ENCODE data around the gene EOLA1. TPM values are rescaled to one million over a fixed set of nuclear protein-coding genes. Genes with fewer than 3 reads are reported as not detected.
"Not testable (repeated sequence)": the region's sequence is repeated elsewhere in the genome, so short reads cannot be mapped to it uniquely, and the experiment has no call there.

Gene EOLA1
- polyA plus RNA-seq (ENCODE audit: insufficient read length in 3 of 3): 10 to 100 TPM; 18.3 to 23.0 (median 22.5) TPM

DNA sequence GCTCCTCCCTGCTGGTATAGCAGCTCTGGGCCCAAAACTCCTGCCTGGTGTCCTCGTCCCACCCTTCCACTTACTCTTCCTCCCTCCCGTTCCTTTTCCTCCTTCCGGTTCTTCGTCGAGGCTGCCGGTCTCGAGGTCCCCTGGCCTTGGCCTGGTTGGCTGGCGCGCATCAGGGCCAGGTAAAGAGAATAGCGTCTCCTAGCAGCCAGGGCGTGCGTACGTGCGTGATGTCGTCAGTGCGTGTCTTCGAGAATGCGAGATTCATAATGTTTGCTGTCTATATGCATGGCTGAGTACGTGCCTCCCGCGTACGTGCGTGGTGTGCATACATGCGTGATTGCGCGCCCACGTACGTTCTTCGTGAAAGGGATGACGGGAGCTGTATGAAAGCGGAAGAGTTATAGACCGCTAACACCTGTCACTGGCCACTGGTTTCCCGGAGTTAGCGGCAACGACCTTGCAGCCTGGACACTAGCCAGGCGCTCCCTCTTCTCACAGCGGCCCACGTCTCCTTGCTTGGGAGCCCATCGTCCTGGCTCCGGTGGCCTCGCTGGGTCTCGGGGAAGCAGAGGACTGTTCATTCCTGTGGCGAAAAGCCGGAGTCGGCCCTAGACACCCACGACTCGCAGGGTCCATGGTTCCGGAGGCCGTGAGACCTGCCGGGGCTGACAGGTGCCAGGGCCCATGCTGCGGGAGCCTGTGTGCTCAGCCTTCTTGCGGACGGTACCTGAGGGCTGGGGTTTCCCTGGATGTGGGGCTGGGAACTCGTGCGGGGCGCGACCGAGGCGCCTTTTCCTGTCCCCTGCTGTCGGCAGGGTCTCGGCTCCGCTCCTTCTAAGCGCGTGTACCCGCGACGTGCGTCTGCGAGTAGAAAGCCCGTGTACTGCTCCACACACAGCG, at the start of gene EOLA1:
Gene EOLA1 (plus strand): TSS at position 392 of the 900 bp plus-strand sequence. CDS start 4,619 bp downstream, outside the sequence.
- DNase-seq (ENCODE audit: low read depth in 3 of 3, low spot score in 2 of 3): peak; percentile 67 to 80 (median 69)

DNA sequence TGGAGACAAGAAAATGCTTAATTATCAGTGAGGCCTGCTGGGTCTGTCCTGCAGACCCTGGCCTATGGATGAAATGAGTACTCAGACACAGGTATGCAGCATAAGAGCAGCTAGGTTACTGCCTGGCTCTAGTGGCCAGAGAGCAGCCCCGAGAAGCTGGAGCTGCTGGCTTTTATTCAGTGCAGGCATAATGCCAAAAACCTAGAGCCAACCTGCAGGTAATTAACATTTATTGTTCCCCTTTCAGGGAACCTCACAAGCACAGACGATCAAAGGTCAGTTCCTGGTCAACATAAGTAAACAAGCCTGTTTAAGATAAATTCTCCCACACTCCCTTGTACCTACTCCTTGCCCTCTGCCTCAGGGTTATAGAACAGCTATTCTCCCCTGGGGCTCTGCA, 49.0 kb upstream of the EOLA1 start:
- DNase-seq (ENCODE audit: low read depth in 3 of 3, low spot score in 2 of 3): no peak

DNA sequence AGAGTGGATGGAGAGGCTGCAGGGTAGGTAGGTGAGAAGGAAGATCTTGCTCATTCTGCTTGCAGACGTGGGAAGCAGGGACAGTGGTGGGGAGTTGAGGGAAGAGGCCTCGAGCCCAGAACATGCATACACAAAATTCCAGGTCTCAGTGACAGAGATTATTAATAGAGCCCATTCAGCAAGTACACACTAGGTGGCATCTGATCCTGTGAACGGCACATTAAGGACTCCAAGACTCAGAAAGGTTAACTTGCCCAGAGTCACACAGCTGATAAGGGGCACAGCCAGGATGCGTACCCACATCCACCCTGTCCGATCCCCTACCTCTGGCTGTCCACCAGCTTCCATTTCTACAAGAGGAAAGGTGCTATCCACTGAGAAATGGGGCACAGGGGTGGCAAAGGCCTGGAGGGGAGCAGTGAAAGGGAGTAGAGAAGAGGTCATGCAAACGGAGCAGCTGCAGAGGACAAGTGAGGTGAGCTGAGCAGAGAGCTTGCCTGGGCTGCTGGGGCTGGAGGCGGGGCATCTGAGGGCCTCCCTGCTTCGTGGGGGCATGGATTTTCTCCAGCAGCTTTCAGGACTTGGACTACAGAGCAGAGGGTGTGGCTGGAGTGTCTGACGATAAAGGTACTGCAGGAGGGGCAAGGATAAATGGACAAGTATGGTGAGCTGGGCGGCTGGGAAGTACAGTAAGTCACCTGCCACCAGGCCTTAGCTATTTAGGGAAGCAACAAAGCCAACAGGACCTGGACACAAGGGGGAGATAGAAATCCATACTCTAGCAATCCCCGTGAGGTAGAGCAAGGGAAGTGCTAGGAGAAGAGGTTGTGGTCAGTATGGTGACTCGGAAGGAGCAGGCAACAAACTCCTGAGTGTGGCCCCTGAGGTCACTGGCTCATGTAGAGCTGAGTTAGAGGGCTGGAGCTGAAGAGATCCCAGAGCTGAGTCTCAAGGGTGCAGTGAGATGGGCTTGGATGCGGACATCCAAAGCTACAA, 46.9 kb upstream of the EOLA1 start:
- no peak for DNase-seq (ENCODE audit: low read depth in 3 of 3, low spot score in 2 of 3)

DNA sequence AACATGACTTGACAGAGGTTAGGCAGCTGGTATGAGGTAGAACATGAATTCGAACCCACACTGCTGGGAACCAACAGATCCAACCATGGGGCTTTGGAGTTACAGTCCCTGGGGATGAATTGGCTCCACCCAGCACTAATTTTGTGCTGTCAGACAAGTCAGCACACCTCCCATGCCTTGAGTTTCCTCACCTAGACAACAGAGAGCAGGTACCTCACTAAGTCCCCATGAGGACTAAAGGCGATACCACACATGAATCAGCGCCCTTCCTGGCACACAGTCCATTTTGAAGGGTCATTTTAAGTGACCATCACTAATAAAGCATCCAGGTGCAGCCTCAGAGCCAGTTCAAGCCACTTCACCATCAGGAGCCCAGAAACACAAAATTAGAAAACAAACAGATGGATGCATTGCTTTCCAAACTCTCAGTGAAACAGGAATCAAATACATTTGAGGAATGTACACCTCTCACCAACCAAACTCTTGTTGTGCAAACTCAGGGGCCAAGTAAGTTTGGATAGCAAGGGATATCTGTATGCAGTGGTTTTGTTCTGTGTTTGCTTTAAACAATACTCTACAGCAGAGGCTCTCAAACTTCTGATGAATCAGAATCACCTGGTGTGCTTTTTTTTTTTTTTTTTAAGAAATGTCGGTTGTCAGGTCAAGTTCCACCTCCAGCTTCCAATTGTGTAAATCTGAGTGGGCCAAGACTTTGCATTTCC, 45.8 kb upstream of the EOLA1 start:
- DNase-seq (ENCODE audit: low read depth in 3 of 3, low spot score in 2 of 3): no peak

DNA sequence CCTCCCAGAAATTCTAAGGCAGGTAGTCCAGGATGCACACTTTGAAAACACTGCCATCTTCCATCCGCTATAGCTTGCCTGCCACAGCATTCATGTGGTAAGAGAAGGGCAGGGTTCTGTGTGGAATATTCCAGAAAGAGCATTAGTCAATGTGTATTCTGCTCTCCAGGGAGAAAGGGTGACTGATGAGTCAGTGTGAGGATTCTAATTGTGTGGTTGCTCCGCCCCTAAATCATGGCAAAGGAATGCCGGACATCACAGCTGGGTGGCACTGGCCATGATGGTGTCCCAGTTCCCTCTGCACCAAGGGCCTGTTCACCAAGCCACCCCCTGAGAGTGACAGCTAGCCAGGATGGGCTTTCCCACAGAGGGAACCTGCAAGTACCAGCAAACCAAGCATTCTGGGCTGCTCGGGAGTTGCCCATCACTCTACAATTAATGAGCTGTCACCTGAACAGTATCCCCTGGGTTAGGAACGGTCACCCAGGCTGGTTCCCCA, 45.2 kb upstream of the EOLA1 start:
- no peak for DNase-seq (ENCODE audit: low read depth in 3 of 3, low spot score in 2 of 3)

DNA sequence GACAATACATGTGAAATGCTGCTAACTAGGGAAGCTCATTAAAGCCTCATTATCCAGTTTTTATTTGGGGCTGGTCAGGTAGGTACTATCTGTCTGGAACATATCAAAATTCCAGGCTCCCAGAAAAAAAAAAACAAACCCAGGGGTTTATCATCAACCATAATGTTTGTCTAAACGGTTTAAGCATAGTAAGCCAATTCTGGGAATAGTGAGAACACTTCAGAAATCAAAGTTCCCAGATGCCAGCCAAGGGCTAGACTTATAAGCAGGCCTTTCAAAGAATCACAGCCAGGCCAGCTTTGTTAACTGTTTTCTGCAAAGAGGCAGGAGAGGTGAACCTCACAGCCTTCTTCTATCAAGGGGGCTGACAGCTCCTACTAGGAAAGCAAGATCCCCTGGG, 43.8 kb upstream of the EOLA1 start:
- no peak for DNase-seq (ENCODE audit: low read depth in 3 of 3, low spot score in 2 of 3)

DNA sequence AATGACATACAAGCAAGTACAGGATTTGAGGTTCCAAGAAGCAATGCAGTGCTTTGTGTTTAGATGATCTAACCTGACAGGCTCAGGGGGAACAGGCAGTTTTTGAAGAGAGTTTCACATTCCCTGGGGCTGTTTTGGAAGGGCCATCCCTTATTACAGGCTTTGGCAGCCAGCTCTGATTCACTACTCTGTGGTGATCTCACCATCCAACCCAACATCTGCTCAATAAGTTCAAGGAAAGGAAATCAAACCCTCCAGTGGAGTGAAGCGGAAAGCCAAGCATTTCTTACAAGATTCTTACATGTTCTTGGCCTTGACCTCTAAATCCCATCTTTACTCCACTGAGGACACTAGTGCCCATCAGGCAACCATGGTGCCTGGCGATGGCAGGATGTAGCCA, 43.2 kb upstream of the EOLA1 start:
- DNase-seq (ENCODE audit: low read depth in 3 of 3, low spot score in 2 of 3): no peak

DNA sequence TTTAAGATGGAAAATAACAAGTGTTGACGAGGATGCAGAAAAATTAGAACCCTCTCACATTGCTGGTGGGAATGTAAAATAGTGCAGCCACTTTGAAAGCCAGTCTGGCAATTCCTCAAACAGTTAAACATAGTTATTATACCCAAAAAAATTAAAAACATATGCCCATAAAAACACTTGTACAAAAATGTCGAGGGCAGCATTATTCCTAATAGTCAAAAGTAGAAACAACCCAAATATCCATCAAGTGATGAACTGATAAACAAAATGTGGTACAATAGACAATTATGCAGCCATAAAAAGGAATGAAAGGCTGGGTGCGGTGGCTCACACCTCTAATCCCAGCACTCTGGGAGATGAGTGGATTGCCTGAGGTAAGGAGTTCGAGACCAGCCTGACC, 42.0 kb upstream of the EOLA1 start:
- DNase-seq (ENCODE audit: low read depth in 3 of 3, low spot score in 2 of 3): no peak

DNA sequence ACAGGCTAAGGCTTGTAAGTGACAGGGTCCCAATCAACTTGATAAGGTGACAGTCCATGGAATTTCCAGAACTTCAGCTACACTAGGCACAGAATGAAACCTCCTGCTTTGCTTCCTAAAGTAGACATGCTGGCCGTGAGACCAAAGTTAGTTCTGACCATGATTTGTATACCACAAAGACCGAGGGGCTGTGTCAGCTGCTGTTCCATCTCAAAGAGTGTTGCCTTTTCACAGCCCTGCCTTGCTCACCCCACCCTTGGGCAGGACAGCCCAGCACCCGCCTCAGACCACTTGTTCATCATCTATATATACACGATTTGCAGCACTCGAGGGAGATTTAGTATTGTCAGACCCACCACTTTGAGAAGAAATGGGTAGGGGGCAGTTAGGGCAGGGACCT, 41.0 kb upstream of the EOLA1 start:
- no peak for DNase-seq (ENCODE audit: low read depth in 3 of 3, low spot score in 2 of 3)

DNA sequence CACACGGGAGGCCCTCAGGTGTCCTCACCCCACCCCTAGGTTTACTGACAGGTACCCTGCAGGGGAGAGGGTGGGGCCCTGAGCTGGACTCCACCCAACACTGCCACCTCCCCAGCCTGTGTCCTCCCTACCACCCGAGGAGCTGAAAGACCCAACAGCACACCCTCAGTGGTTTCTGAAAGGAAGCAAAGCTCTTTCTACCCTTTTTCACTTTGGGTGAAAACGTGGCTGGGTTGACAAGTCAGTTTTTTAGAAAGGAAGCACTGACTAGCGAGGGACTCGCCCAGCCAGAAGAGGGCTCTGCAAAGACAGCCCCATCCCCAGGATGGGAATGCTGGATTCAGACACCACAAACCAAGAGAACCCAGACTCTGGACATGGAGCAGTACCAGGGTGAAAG, 37.9 kb upstream of the EOLA1 start:
- DNase-seq (ENCODE audit: low read depth in 3 of 3, low spot score in 2 of 3): not testable (repeated sequence)

DNA sequence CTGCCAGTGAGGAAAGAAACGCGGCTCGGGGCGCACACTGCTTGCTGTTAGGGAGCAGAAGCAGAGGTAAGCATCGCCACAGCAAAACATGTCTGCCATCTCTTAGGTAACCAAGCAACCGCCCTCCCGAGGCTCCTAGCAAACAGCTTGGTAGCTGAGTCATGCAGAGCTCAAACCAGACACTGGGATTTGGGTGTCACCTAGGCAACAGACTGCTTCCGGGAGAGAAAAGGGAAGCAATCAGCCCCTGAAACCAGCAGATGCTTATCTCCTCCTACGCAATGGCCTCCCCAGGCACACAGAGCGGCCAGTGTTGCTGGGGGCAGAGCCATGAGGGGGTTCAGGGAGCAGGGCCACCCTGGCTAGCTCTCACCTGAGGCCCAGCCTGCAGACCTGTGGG, 37.4 kb upstream of the EOLA1 start:
- not testable (repeated sequence) for DNase-seq (ENCODE audit: low read depth in 3 of 3, low spot score in 2 of 3)

DNA sequence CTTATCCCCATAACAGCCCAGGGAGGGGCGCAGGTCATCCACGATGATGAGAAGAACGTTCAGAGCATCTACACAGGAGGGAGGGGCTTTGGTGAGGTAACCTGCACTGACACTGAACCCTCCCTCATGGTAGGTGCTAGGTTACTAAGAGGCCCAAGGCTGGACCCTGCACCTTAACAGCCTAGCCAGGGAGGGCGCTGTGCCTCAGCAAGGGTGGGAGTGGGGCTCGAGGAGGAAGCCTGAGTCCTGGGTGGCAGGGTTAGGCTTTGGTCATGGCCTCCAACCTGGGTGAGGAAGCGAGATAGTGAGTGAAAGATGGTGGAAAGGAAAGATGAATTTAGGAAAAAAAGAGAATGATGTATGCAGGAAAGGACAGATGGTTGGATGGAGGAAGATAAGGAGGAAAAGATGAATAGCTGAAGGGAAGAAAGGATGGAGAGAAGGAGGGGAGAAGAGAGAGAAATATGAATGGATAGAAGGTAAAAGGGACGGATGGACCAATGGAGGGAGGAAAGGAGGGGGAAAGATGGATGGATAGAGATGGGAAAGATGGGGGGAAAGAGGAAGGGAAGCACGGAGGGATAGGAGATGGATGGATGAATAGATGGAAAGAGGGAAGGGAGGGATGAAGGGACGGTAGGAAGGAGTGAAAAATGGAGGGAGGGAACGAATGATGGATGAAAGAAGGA, 36.4 kb upstream of the EOLA1 start:
- DNase-seq (ENCODE audit: low read depth in 3 of 3, low spot score in 2 of 3): no peak

DNA sequence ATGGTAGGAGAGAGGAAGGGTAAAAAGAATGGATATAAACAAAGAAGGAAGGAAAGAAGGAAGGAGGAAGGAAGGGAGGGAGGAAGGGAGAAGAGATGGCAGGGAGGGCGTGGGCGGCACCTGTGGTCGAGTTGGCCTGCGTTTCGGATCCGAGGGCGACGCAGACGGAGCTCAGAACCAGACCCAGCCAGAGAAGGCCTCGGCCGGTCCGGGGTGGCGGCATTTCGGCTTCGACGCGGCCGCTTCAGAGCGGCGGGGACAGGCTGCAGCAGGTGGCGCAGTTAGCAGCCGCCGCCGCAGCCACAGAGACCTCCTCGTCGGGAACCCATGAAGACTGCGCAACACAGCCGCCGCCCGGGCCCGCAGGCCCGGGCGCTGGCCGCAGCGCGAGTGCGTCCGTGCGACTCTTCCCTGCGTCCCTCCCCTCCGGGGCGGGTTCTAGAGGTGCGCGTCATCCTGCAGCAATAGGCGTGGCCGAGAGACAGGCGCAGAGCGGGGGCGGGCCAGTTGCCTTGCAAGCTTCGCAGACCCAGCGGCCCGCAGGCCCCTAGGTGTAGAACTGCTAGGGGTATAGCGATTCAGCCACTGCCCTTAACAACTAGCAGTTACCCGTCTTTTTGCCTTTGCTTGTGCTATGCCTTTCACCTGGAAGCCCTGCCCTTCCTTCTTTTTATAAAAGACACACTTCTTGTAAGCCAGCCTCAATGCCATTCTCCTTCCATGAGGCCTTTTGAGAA, 35.7 kb upstream of the EOLA1 start, which contains the start of gene IDS:
Gene IDS (minus strand): TSS at position 392 of the 737 bp plus-strand sequence. CDS start 169 bp downstream, at position 223.
- peak; percentile 41 to 78 (median 64) for DNase-seq (ENCODE audit: low read depth in 3 of 3, low spot score in 2 of 3)

DNA sequence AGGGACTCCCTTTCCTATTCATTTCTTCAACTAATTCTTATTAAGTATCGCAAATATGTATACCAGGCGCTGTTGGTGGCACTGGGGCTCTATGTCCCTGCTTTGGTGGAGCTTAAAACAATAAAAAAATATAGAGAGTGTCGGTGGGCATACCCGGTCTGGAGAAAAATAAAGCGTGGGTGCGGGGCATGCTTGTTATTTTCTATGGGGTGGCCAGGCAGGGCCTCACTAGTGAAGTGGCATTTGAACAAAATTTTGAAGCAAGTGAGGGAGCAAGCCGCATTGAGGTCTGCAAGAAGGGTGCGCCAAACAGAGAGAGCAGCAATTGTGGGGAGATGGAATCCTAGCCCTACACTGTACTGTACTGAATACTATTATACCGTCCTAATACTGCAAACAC, 35.1 kb upstream of the EOLA1 start:
- no peak for DNase-seq (ENCODE audit: low read depth in 3 of 3, low spot score in 2 of 3)

DNA sequence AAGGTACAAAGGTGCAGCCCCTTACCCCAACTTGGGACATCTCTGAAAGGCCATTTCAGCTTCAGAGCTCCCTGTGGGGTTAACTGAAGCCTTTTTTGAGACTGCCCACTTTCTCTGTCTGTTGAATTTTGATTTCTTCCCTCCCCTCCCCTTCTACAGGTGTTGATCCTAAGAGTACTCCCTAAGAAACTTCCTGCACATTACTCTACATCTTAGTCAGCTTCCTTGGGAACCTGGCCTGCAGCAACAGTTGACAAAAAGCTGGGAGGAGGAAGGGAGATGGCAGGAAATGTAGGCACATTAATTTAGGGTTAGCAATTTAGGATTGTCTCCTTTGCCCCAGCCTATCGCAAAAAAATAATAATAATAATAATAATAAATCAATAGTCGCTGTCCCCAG, 34.5 kb upstream of the EOLA1 start:
- no peak for DNase-seq (ENCODE audit: low read depth in 3 of 3, low spot score in 2 of 3)

DNA sequence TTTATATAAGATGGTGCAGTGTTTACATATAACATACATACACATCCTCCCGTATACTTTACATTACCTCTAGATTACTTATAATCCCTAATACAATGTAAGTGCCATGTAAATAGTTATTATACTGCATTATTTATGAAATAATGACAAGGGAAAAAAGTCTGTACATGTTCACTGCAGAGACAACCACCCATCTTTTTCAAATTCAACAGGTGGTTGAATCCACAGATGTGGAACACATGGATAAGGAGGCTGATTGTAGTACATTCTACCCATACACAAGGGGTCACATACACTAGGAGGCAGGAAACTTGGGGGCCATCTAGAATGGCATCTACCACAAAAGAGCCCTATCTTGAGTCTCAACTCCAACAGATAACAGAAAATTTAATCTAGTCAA, 32.3 kb upstream of the EOLA1 start:
- DNase-seq (ENCODE audit: low read depth in 3 of 3, low spot score in 2 of 3): no peak

DNA sequence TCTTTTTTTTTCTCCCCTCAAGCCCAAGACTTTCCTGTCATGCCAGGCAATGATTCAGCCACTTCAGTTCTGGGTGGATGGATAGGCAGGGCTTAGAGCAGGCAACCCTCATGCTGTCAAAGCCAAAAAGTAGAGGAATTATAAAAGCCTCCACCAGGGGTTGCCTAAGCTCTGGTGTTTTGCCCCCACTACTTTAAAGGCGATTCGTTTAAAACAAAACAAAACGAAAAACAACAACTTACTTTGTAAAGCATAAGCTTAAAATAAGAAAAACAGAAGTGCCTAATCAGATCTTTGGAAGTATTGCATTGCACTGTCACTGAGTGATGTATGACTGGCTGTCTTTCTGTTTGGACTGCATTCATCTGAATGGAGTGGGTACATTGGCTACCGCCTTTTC, 30.4 kb upstream of the EOLA1 start:
- no peak for DNase-seq (ENCODE audit: low read depth in 3 of 3, low spot score in 2 of 3)

DNA sequence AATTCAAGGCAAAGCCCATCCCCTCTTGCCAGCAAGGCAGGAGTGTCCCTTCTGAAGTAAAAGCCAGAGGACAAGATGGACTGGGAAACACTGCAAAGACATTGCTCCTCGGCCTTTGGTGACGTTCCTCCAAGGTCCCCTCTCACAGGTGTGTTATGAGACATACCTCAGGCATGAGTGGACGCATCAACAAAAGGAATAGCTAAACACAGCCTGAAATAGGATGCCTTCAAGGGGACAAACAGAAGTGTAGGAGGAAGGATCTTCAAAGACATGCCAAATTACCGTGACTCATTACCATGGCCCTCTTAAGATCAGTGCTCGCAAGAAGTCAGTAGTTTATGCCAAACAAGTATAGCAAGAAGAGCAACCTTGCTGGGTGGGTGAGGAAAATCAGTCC, 29.7 kb upstream of the EOLA1 start:
- no peak for DNase-seq (ENCODE audit: low read depth in 3 of 3, low spot score in 2 of 3)

Measured in right renal cortex interstitium (tissue), 3 donors.